Immature natural killer cell (primary cell): ENCODE data around the gene C3orf20. TPM values are rescaled to one million over a fixed set of nuclear protein-coding genes. Genes with fewer than 3 reads are reported as not detected.
"Not testable (repeated sequence)": the region's sequence is repeated elsewhere in the genome, so short reads cannot be mapped to it uniquely, and the experiment has no call there.

ENCODE experiments used
- DNase-seq, 3 donors: peaks; one replicate each; pipeline ENCODE4 v3.0.0; 2022; ENCODE audit warnings: mixed read lengths in 1 of 3
- H3K27ac Mint-ChIP-seq, 6 donors: one replicate each; pipeline ENCODE4 v1.8.0; 2020; ENCODE audit warnings: mixed read lengths in 6 of 6, mild to moderate bottlenecking in 5 of 6, inconsistent platforms in 4 of 6, moderate library complexity in 3 of 6
- H3K27me3 Mint-ChIP-seq, 3 donors: one replicate each; pipeline ENCODE4 v1.8.0; 2020 to 2021; ENCODE audit warnings: low read depth in 3 of 3, mild to moderate bottlenecking in 3 of 3, mixed read lengths in 3 of 3, moderate library complexity in 3 of 3, inconsistent platforms in 1 of 3
- H3K36me3 Mint-ChIP-seq, 3 donors: one replicate each; pipeline ENCODE4 v1.8.0; 2020; ENCODE audit warnings: mixed read lengths in 3 of 3, inconsistent platforms in 2 of 3, mild to moderate bottlenecking in 2 of 3
- H3K4me1 Mint-ChIP-seq, 2 donors: one replicate each; pipeline ENCODE4 v1.8.0; 2020; ENCODE audit warnings: inconsistent platforms in 2 of 2, mild to moderate bottlenecking in 2 of 2, mixed read lengths in 2 of 2, moderate library complexity in 1 of 2
- H3K4me3 Mint-ChIP-seq, 5 donors: one replicate each; pipeline ENCODE4 v1.8.0; 2020; ENCODE audit warnings: mild to moderate bottlenecking in 5 of 5, mixed read lengths in 5 of 5, inconsistent platforms in 3 of 5, moderate library complexity in 3 of 5
- H3K9me3 Mint-ChIP-seq, 6 donors: one replicate each; pipeline ENCODE4 v1.8.0; 2020; ENCODE audit warnings: mild to moderate bottlenecking in 6 of 6, mixed read lengths in 6 of 6, inconsistent platforms in 4 of 6, moderate library complexity in 3 of 6
- polyA plus RNA-seq, 3 donors: library from polyadenylated mRNA; unstranded; fragments of 300-500 nt; fragmentation: Illumina TruSeq; gene quantifications; one replicate each; pipeline ENCODE4 v1.2.3, GENCODE V29; 2021

The C3orf20 gene
- polyA plus RNA-seq, 3 donors from 2014 or later = not detected

DNA sequence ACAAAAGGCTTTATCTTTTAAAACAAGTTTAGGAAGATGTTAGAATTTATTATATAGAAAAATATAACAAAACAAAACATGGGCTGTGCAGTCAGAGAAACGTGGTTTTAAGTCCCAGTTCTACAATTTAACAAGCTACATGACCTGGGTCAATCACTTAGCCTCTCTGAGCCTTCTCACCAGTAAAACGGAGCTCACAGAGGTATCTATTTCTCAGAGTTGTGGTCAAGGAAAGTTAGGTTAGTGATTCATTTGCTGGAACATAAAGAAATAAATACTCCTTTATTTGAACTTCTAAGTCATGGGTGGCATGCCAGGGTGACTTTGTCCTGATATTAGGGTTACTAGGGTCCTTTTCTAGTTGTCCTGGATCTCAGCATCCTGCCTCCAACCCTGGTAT, 34.2 kb upstream of the C3orf20 start:
- H3K27me3 Mint-ChIP-seq = peaks cover 0 to 15% (median 11%) of the 10 kb centered on the region in 3 donors

DNA sequence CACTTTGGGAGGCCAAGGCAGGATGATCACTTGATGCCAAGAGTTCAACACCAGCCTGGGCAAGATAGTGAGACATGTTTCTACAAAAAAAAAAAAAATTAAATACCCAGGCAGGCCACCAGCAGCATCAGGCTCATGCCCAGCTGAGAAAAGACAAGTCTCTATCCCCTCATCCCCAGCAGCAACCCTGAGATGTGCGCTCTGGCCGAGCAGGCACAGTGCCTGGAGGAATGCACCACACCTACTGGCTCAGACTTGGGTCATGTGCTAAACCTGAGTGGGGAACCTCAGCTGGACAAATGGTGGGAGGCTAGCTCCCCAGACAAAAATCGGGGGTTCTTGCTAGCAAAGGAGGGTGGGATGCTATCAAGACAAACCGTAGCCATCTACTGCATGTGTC, 33.6 kb upstream of the C3orf20 start:
- Mint-ChIP-seq H3K27ac (no peak overlapping the region), H3K36me3 (no peaks in the 10 kb centered on the region), H3K9me3 (no peaks in the 10 kb centered on the region), H3K4me3 (no peak overlapping the region), H3K27me3 (peaks cover 0 to 15% (median 11%) of the 10 kb centered on the region in 3 donors), H3K4me1 (peaks cover 12 to 13% of the 10 kb centered on the region in 2 donors)
- no peak for DNase-seq

More for the DNA sequence above, 34.2 kb upstream of the C3orf20 start:
- no peak for DNase-seq
- Mint-ChIP-seq H3K36me3 (no peaks in the 10 kb centered on the region), H3K9me3 (no peaks in the 10 kb centered on the region), H3K4me1 (peaks cover 7 to 8% of the 10 kb centered on the region in 2 donors), H3K27ac (no peak overlapping the region), H3K4me3 (no peak overlapping the region)

DNA sequence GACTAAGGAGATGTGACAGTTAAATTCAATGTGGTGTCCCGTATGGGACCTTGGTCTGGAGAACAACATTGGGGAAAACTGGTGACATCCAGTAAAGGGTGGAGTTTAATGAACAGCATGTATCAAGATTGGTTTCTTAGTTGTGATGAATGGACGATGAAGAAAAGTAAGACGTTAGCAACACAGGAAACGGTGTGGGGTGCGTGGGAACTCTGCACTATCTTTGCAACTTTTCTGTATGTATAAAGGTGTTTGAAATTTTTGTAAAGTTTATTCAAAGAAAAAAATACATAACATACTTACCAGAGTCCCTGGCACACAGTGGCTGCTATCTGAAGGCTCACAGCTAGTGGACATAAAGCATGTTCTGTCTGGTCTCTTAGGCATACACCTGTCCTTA, 29.5 kb upstream of the C3orf20 start:
- Mint-ChIP-seq H3K27me3 (peaks cover under 1 to 10% (median 1%) of the 10 kb centered on the region in 3 donors), H3K4me1 (peaks cover 19 to 29% of the 10 kb centered on the region in 2 donors), H3K9me3 (no peaks in the 10 kb centered on the region), H3K27ac (peak overlapping the region in 2 of 6 donors; percentile 17 to 54), H3K4me3 (no peak overlapping the region), H3K36me3 (no peaks in the 10 kb centered on the region)
- DNase-seq = peak; percentile 7 to 22 (median 13)

DNA sequence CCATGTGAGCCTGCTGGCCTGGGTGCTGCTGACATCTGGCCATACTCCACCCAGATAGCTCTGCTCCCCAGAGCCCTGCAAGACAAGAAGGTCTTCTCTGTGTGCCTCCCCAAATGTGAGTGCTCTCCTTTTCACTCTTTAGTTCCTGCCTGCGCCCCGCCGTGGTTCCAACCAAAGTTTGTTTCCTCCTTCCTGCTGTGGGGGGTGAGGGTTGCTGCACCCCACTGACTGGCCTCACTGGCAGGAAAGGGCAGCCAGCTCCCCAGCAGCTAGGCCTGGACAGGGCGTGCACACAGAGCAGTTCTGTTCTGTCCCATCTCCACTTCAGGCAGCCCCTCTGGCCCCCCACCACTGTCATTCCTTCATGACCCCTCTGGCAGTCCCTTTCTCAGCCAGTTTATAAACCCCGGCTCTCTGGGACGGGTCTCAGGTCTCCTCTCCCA, 28.8 kb upstream of the C3orf20 start:
- Mint-ChIP-seq H3K27ac (peak overlapping the region in 3 of 6 donors; percentile 5 to 54 (median 50)), H3K4me1 (peaks cover 26 to 36% of the 10 kb centered on the region in 2 donors), H3K36me3 (no peaks in the 10 kb centered on the region), H3K9me3 (no peaks in the 10 kb centered on the region), H3K4me3 (no peak overlapping the region), H3K27me3 (peaks cover 2 to 12% (median 3%) of the 10 kb centered on the region in 3 donors)
- no peak for DNase-seq

DNA sequence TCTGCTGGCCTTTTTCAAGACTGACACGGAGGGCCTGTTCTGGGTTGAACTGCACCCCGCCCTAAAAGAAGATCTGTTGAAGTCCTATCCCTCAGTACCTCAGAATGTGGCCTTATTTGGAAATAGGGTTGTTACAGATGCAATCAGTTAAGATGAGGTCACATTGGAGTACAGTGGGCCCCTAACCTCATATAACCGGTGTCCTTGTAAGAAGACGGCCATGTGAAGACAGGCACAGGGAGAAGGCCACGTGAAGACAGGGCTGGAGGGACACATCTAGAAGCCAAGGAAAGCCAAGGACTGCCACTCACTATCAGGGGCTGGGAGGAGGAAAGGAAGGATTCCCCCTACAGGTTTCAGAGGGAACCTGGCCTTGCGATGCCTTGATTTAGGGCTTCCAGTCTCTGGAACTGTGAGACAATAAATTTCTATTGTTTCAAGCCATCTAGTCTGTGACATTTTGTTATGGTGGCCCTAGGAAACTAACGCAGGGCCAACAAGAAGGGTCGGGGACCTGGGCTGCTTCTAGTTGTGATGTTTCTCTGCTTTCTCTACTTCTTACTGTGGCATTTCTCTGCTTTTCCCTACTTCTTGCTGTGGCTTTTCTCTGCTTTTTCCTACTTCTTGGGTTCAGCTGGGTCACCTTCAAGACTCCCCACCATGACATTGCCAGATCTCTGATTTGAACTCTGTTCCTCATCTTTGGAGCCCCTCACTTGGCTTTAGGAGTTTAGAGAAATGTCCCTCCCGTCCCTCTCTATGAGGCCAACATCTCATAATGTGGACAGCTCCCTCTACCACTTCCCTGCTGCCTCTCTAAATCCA, 28.1 kb upstream of the C3orf20 start:
- Mint-ChIP-seq H3K4me3 (no peak overlapping the region), H3K9me3 (no peaks in the 10 kb centered on the region), H3K36me3 (no peaks in the 10 kb centered on the region), H3K4me1 (peaks cover 32 to 40% of the 10 kb centered on the region in 2 donors), H3K27ac (peak overlapping the region in 1 of 6 donors; percentile 54), H3K27me3 (peaks cover 4 to 16% (median 6%) of the 10 kb centered on the region in 3 donors)
- no peak for DNase-seq

DNA sequence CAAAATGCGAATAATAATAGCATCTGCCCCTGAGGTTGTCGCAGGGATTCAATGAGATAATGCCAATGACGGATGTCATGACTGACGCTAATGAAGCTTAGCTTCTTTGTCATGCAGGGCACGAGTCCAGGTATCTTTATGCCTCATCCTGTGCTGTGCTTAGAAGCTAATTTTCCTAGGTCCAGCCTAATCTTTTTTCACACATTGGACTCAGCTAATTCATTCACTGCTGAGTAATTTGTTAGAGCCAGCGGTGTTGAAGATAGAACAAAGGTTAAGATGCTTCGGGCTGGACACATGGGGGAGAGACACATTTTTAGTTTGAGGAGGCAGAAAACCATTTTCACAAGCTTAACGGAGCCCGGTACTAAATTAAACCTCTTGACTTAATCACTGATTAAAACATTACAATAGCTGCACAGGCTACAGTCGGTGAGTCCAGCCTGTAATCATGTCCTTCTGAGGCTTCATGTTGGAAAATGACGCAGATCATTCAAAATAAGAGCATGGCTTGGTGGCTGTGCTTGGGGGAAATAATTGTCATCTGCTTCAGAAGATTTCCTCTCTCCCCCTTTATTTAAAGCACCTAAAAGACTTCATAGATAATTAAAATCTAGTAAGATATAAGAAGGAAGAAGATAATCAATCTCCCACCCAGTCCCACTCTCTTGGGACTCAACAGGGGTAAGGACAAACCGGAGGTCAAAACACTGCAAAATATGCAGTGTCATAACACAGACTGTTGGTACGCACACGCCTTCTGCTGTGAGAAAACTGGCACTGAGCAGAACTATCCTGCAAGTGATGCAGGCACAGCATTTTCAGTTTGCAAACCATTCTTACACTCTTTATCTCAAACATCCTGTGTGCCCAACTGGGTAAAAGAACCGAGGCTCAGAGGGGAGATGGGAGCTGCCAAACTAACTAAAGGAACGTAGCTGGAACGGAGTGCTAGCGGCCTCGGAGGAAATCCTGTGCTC, 26.7 kb upstream of the C3orf20 start:
- no peak for DNase-seq
- peaks cover 4 to 13% (median 12%) of the 10 kb centered on the region in 3 donors for H3K27me3 Mint-ChIP-seq
- H3K27ac Mint-ChIP-seq = peak overlapping the region in 1 of 6 donors; percentile 38
- no peaks in the 10 kb centered on the region for H3K36me3 Mint-ChIP-seq
- peak overlapping the region in 1 of 5 donors; percentile 20 for H3K4me3 Mint-ChIP-seq
- peaks cover 45 to 54% of the 10 kb centered on the region in 2 donors for H3K4me1 Mint-ChIP-seq
- H3K9me3 Mint-ChIP-seq = no peaks in the 10 kb centered on the region

DNA sequence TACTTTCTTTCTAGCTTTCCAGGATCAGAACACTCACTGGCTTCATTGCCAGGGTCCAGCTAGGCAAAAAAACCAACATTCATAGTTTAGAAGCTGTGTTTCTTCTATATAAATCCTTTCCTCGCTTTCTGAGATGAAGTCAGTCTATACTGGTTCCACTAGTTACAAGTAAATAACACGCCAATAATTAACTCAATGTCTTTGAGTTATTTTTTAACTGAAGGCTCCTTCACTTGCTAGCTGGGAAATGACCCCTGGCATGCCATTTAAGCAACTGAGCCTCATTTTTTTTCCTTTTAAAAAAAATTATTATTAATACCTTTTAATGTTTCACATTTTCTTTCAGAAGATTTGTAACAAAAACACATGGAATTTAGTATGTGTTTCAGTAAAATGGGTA, 25.5 kb upstream of the C3orf20 start:
- H3K27me3 Mint-ChIP-seq = peaks cover 4 to 12% (median 11%) of the 10 kb centered on the region in 3 donors
- H3K36me3 Mint-ChIP-seq = no peaks in the 10 kb centered on the region
- peak overlapping the region in 1 of 6 donors; percentile 40 for H3K27ac Mint-ChIP-seq
- no peak for DNase-seq
- H3K9me3 Mint-ChIP-seq = no peaks in the 10 kb centered on the region
- H3K4me3 Mint-ChIP-seq = peak overlapping the region in 4 of 5 donors; percentile 12 to 91 (median 29)
- H3K4me1 Mint-ChIP-seq = peaks cover 52 to 66% of the 10 kb centered on the region in 2 donors

DNA sequence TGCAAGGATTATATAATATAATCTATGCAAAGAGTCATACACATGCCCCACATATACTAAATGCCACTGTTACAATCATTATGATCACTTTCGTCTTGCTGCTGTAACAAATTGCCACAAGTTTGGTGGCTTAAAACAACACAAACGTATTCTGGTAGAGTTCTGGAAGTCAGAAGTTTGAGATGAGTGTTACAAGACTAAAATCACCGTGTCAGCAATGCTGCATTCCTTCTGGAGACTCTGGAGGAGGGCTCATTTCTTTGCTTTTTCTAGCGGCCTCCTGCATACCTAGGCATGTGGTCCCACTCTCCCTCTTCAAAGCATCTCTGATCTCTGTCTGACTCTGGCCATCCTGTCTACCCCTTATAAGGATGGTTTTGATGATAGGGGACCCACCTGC, 24.7 kb upstream of the C3orf20 start:
- H3K27me3 Mint-ChIP-seq = peaks cover 4 to 12% (median 11%) of the 10 kb centered on the region in 3 donors
- DNase-seq = no peak
- no peaks in the 10 kb centered on the region for H3K9me3 Mint-ChIP-seq
- H3K36me3 Mint-ChIP-seq = peaks cover under 1 to 1% (median 1%) of the 10 kb centered on the region in 3 donors
- peak overlapping the region in 5 of 6 donors; percentile 84 to 99 (median 97) for H3K27ac Mint-ChIP-seq
- peaks cover 50 to 70% of the 10 kb centered on the region in 2 donors for H3K4me1 Mint-ChIP-seq
- peak overlapping the region; percentile 86 to 99 (median 92) for H3K4me3 Mint-ChIP-seq

DNA sequence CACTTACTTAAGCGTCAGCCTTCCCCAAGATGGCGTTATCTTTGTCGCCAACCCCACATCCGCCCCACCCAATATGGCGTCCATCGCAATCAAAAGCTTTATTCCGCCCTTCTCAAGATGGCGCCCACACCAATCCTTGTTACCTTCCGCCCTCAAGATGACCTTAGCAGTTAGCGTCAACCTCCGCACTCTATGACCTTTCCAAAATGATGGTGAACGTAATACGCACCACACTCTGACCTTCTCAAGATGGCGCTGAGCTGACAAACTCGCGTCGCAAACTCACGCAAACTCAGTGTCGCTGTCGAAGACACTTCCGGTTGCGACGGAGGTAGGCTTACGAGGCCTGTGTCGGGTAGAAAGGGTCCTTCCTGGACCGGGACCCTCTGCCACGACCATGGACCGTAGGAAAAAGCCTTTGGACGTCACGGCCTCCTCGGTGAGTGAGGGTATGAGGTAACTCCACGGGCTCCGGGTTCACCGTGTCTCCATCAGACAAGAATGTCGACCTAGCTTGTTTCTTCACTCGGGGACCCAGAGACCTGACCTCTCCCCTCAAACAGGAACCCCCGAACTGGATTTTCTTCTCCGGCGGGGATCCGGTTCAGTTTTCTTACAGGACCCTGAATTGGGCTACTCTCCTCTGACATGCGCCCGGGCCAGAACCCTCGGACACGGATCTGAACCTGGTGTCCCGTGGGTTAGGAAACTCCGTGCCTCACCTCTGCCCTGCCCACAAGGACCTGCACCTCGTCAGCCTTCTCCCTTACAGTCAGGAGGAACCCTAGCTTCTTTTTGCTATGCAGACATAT, 23.3 kb upstream of the C3orf20 start, which contains the start of gene CCDC174:
CCDC174 (plus strand) TSS at position 323 of the 812 bp plus-strand sequence; CDS start at position 398, 75 bp downstream.
- H3K9me3 Mint-ChIP-seq = no peaks in the 10 kb centered on the region
- H3K4me1 Mint-ChIP-seq = peaks cover 44 to 67% of the 10 kb centered on the region in 2 donors
- peaks cover 4 to 12% (median 11%) of the 10 kb centered on the region in 3 donors for H3K27me3 Mint-ChIP-seq
- H3K4me3 Mint-ChIP-seq = peak within 1 kb of the TSS; percentile 86 to 99 (median 92)
- peak; percentile 96 to 97 (median 96) for DNase-seq
- peak within 1 kb of the TSS; percentile 96 to 99 (median 98) for H3K27ac Mint-ChIP-seq
- peaks cover 7 to 10% (median 9%) of the 10 kb centered on the region in 3 donors for H3K36me3 Mint-ChIP-seq

DNA sequence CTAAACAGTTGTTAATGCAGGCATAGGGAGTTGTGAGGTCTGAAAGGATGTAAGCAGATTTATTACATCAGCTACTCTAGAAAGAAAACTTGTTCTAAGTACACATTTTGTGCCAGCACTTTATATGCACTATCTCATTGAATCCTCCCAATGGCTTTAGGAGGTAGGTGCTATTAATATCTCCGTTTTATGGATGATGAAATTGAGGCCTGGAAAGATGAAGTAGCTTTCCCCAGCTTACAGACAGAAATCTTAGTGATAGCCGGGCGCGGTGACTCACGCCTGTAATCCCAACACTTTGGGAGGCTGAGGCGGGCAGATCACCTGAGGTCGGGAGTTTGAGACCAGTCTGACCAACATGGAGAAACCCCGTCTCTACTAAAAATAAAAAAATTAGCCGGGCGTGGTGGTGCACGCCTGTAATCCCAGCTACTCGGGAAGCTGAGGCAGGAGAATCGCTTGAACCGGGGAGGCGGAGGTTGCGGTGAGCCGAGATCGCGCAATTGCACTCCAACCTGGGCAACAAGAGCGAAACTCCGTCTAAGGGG, 22.5 kb upstream of the C3orf20 start:
- Mint-ChIP-seq H3K4me1 (peaks cover 46 to 70% of the 10 kb centered on the region in 2 donors), H3K36me3 (peaks cover 7 to 14% (median 14%) of the 10 kb centered on the region in 3 donors), H3K27ac (peak overlapping the region; percentile 96 to 99 (median 98)), H3K27me3 (peaks cover 2 to 12% (median 11%) of the 10 kb centered on the region in 3 donors), H3K4me3 (peak overlapping the region; percentile 86 to 99 (median 92))
- peak in 1 of 3 donors; percentile 4 for DNase-seq
- H3K9me3 Mint-ChIP-seq = not testable (repeated sequence)

DNA sequence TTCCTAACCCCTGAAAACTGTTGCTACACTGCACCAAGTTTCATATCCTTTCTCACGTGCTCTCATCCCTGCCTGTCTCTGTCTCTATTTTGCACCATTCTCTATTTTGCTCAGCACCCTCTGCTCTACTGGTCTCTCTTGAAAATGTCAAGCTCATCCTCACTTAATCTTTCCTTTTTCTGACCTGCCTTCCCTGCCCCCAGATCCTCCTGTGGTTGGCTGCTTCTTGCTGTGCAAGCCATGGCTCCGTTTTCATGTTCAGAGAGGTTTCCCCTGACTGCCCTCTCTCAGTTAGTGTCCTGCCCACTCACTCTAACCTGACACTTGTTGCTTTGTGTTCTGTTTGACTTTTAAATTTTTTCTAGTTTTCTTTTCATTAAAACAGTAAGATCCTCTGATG, 17.4 kb upstream of the C3orf20 start:
- Mint-ChIP-seq H3K36me3 (peaks cover 12 to 56% (median 38%) of the 10 kb centered on the region in 3 donors), H3K27ac (peak overlapping the region in 3 of 6 donors; percentile 20 to 73 (median 36)), H3K9me3 (no peaks in the 10 kb centered on the region), H3K4me1 (peaks cover 25 to 49% of the 10 kb centered on the region in 2 donors), H3K4me3 (no peak overlapping the region), H3K27me3 (no peaks in the 10 kb centered on the region)
- DNase-seq = no peak

DNA sequence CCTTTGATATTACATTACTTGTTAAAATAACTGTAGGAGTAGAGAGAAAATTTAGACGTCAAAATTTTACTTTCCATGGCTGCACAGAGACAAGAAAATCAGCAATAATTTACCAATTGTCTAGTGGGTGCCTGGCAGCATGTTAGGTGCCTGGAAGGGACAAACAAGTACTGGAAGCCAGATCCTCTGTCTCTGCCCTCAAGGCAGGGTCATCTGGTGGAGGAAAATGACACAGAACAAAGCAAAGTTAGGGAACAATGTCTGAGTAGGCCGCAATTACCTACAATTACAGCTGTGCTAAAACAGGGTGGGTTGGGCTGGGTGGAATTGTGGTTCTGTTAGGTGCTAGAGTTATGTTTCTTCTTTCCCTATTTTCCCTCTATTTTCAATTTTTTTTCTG, 16.0 kb upstream of the C3orf20 start:
- Mint-ChIP-seq H3K27me3 (no peaks in the 10 kb centered on the region), H3K9me3 (no peaks in the 10 kb centered on the region), H3K27ac (peak overlapping the region in 1 of 6 donors; percentile 40), H3K4me1 (peaks cover 12 to 35% of the 10 kb centered on the region in 2 donors), H3K4me3 (no peak overlapping the region), H3K36me3 (peaks cover 17 to 64% (median 43%) of the 10 kb centered on the region in 3 donors)
- DNase-seq = no peak
